ENCODE data around the gene PERCC1. TPM values are rescaled to one million over a fixed set of nuclear protein-coding genes. Genes with fewer than 3 reads are reported as not detected.

Gene PERCC1
- total RNA-seq, 2 experiments from 2014 or later = 0.30 TPM; not detected in 1

DNA sequence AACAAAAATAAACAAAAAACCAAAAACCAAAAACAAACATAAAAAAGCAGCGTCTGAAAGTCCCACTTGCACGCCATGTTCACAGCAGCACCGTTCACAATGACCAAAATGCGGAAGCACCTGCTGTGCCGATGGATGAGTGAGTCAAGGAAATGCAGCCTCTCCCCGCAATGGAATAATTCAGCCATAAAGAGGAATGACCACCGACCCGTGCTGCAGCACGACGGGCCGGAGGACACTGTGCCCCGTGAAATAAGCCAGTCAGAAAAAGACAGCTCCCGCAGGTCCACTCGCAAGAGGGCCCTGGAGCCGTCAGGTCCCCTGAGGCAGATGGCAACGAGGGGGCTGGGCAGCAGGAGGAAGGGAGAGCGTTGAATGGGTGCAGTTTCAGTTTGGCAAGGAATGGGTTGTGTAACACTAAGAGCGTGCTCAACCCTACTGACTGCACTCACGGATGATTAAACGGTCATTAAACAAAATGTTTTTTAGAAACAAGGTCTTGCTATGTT lies 38.9 kb downstream of the PERCC1 start:
- POLR2A ChIA-PET = no interaction called here
- Mint-ChIP-seq H3K4me3 (no peak overlapping the region), H3K27me3 (no peaks in the 10 kb centered on the region), H3K27ac (peak overlapping the region; percentile 17), H3K9me3 (no peaks in the 10 kb centered on the region), H3K36me3 (ENCODE audit: low read depth) (peaks cover 4% of the 10 kb centered on the region), H3K4me1 (ENCODE audit: low read depth) (peaks cover 39% of the 10 kb centered on the region)
- DNase-seq = peak in 2 of 14 experiments; percentile 48 to 61
- CTCF ChIA-PET = no interaction called here
- no peak overlapping the region for H3K4me3 ChIP-seq (ENCODE audit: low read length)
- H3K4me1 ChIP-seq (ENCODE audit: insufficient read depth, low read length) = peaks cover 33% of the 10 kb centered on the region
- no peaks in the 10 kb centered on the region for H3K9me3 ChIP-seq (ENCODE audit: control insufficient read depth in 1 of 2, insufficient read depth in 1 of 2, low read length in 2 of 2)
- H3K27me3 ChIP-seq (ENCODE audit: control insufficient read depth in 1 of 2, insufficient read depth in 2 of 2, low read length in 2 of 2) = no peaks in the 10 kb centered on the region
- no peak overlapping the region for H3K27ac ChIP-seq (ENCODE audit: low read depth in 1 of 2, low read length in 2 of 2)
- no peak for ATAC-seq (ENCODE audit: poor library complexity)
- intact Hi-C loops (cut with DNase I, micrococcal nuclease) = loop anchor here (10.0 kb wide), 4 partner anchors 45 to 575 kb away; partner anchors contain the start of genes NTHL1 (in 1 of the 2), TMEM204 (in 1 of the 2), TSC2 (in 1 of the 2) and UBE2I (in 1 of the 2)
- TF ChIP-seq, protein P1, sequence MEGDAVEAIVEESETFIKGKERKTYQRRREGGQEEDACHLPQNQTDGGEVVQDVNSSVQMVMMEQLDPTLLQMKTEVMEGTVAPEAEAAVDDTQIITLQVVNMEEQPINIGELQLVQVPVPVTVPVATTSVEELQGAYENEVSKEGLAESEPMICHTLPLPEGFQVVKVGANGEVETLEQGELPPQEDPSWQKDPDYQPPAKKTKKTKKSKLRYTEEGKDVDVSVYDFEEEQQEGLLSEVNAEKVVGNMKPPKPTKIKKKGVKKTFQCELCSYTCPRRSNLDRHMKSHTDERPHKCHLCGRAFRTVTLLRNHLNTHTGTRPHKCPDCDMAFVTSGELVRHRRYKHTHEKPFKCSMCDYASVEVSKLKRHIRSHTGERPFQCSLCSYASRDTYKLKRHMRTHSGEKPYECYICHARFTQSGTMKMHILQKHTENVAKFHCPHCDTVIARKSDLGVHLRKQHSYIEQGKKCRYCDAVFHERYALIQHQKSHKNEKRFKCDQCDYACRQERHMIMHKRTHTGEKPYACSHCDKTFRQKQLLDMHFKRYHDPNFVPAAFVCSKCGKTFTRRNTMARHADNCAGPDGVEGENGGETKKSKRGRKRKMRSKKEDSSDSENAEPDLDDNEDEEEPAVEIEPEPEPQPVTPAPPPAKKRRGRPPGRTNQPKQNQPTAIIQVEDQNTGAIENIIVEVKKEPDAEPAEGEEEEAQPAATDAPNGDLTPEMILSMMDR (IDR thresholded peaks at IDR 0.05) = no peak
- peaks cover 2% of the 10 kb centered on the region for H3K36me3 ChIP-seq (ENCODE audit: insufficient read depth, low read length)

DNA sequence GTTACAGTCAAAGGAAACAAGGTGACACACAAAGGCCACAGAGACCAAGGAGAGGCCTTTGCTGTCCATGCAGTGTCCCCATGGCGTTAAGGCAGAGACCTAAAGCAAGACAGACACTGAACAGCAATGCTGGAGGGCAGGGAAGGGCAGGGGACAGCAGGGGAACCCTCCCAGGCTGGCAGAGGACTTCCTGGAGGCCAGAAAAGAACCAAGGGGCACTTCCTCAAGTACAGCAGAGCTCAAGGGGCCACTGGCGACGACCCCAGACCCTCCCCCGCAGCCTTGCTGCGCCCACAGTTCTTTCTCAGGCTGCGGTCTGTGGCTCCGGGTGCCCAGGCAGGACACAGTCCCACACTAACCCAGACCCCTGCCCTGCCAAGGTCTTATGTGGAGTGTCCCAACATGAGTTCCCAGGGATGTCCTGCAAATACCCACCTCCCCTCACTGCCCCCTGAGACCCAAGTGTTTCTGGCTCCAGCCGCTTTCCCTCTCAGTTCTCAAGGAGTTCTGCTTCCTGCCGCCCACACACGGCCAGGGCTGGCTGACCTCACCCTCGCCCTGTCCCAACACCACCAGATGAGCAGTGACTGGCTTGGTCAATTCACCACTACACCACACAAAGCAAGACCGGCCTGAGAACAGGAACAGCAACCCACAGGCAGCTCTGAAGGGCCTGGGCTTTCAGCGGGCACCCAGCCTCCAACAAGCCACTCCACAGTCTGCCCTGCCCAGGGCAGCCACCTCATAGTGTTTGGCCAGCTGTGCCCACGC lies 39.8 kb downstream of the PERCC1 start:
- no peaks in the 10 kb centered on the region for H3K9me3 ChIP-seq (ENCODE audit: control insufficient read depth in 1 of 2, insufficient read depth in 1 of 2, low read length in 2 of 2)
- no peaks in the 10 kb centered on the region for H3K36me3 ChIP-seq (ENCODE audit: insufficient read depth, low read length)
- H3K4me1 ChIP-seq (ENCODE audit: insufficient read depth, low read length) = peaks cover 38% of the 10 kb centered on the region
- TF ChIP-seq, protein P1 (IDR thresholded peaks at IDR 0.05) = no peak
- ChIA-PET CTCF (no interaction called here), POLR2A (no interaction called here)
- DNase-seq (peak in 2 of 14 experiments; percentile 58 to 64), ATAC-seq (ENCODE audit: poor library complexity) (no peak)
- intact Hi-C loops (cut with DNase I, micrococcal nuclease) = loop anchor here (10.0 kb wide), 4 partner anchors 46 to 574 kb away; partner anchors contain the start of genes NTHL1 (in 1 of the 2), TMEM204 (in 1 of the 2), TSC2 (in 1 of the 2) and UBE2I (in 1 of the 2)
- no peaks in the 10 kb centered on the region for H3K9me3 Mint-ChIP-seq
- peaks cover 44% of the 10 kb centered on the region for H3K4me1 Mint-ChIP-seq (ENCODE audit: low read depth)
- H3K4me3 Mint-ChIP-seq = peak overlapping the region; percentile 48
- no peaks in the 10 kb centered on the region for H3K27me3 ChIP-seq (ENCODE audit: control insufficient read depth in 1 of 2, insufficient read depth in 2 of 2, low read length in 2 of 2)
- H3K27me3 Mint-ChIP-seq = no peaks in the 10 kb centered on the region
- H3K36me3 Mint-ChIP-seq (ENCODE audit: low read depth) = no peaks in the 10 kb centered on the region
- peak overlapping the region; percentile 47 for H3K27ac Mint-ChIP-seq
- H3K27ac ChIP-seq (ENCODE audit: low read depth in 1 of 2, low read length in 2 of 2) = no peak overlapping the region
- no peak overlapping the region for H3K4me3 ChIP-seq (ENCODE audit: low read length)

DNA sequence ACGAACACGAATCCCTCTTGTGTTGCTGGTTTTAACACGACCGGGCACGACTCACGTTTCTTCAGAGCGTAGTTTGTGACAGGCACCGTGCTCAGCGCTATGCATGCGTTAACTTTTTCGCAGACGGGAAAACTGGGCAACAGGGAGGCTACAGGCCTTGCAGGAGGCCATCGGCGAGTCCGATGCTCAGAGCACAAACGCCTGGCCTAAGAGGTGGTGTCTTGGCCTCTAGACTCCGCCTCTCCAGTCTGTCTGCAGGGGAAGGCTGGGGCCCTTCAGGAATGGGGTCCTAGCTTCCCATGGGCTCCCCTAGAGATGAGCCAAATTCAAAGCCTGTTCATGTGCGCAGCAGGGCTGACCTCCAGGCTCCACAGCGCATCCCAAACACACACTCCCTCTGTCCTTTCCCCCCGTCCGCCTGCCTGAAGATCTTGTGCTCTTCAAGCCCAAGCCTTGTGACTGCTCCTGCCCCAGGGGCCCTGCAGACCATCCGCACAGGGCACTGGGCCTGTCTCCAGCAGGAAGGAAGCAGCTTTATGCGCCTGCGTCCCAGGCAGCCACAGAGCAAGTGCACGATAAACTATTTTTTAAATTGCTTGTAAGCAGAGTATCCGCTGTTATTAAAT lies 40.8 kb downstream of the PERCC1 start:
- H3K4me1 ChIP-seq (ENCODE audit: insufficient read depth, low read length) = peaks cover 41% of the 10 kb centered on the region
- intact Hi-C loops (cut with DNase I, micrococcal nuclease) = loop anchor here (10.0 kb wide), 4 partner anchors 47 to 573 kb away; partner anchors contain the start of genes NTHL1 (in 1 of the 2), TMEM204 (in 1 of the 2), TSC2 (in 1 of the 2) and UBE2I (in 1 of the 2)
- peak overlapping the region; percentile 30 for H3K27ac Mint-ChIP-seq
- ATAC-seq (ENCODE audit: poor library complexity) (no peak), DNase-seq (no peak)
- H3K4me1 Mint-ChIP-seq (ENCODE audit: low read depth) = peaks cover 47% of the 10 kb centered on the region
- no peak overlapping the region for H3K4me3 ChIP-seq (ENCODE audit: low read length)
- peak overlapping the region; percentile 62 for H3K4me3 Mint-ChIP-seq
- POLR2A ChIA-PET = interaction anchor here (0.6 kb wide), 1 partner anchor 88 kb away, joined by 3 read pairs; no protein-coding TSS in a partner anchor
- CTCF ChIA-PET = no interaction called here
- no peak overlapping the region for H3K27ac ChIP-seq (ENCODE audit: low read depth in 1 of 2, low read length in 2 of 2)
- no peaks in the 10 kb centered on the region for H3K36me3 Mint-ChIP-seq (ENCODE audit: low read depth)
- no peaks in the 10 kb centered on the region for H3K9me3 ChIP-seq (ENCODE audit: control insufficient read depth in 1 of 2, insufficient read depth in 1 of 2, low read length in 2 of 2)
- H3K27me3 Mint-ChIP-seq = no peaks in the 10 kb centered on the region
- H3K27me3 ChIP-seq (ENCODE audit: control insufficient read depth in 1 of 2, insufficient read depth in 2 of 2, low read length in 2 of 2) = no peaks in the 10 kb centered on the region
- H3K9me3 Mint-ChIP-seq = no peaks in the 10 kb centered on the region
- H3K36me3 ChIP-seq (ENCODE audit: insufficient read depth, low read length) = no peaks in the 10 kb centered on the region
- TF ChIP-seq, protein P1 (IDR thresholded peaks at IDR 0.05) = no peak
